Parathyroid adenoma (tissue), 2 donors: ENCODE measurements around the gene SHOX.

Source experiments
- H2AFZ ChIP-seq: fragments of 300-600 bp; sonication (generic); one replicate; pipeline ENCODE4 v1.7.0; 2017; ENCODE audit warnings: antibody characterized with exemption, mild to moderate bottlenecking
- H3K27ac ChIP-seq: fragments of 300-600 bp; sonication (generic); one replicate; pipeline ENCODE4 v1.7.0; 2017
- H3K27me3 ChIP-seq: fragments of 300-600 bp; sonication (generic); one replicate; pipeline ENCODE4 v1.7.0; 2017; ENCODE audit warnings: low read length; ENCODE audit not compliant: control insufficient read depth, insufficient read depth
- H3K36me3 ChIP-seq: fragments of 300-600 bp; sonication (generic); one replicate; pipeline ENCODE4 v1.7.0; 2017; ENCODE audit warnings: low read length; ENCODE audit not compliant: control insufficient read depth, insufficient read depth
- H3K4me1 ChIP-seq: fragments of 300-600 bp; sonication (generic); one replicate; pipeline ENCODE4 v1.7.0; 2017; ENCODE audit warnings: control low read depth
- H3K4me2 ChIP-seq: fragments of 300-600 bp; sonication (generic); one replicate; pipeline ENCODE4 v1.7.0; 2017; ENCODE audit warnings: low read length
- H3K4me3 ChIP-seq: fragments of 300-600 bp; sonication (generic); one replicate; pipeline ENCODE4 v1.7.0; 2017; ENCODE audit warnings: low read depth, low read length
- H3K79me2 ChIP-seq: fragments of 300-600 bp; sonication (generic); one replicate; pipeline ENCODE4 v1.7.0; 2017; ENCODE audit warnings: control low read depth
- H3K9ac ChIP-seq: fragments of 300-600 bp; sonication (generic); one replicate; pipeline ENCODE4 v1.7.0; 2017; ENCODE audit warnings: mild to moderate bottlenecking
- H3K9me3 ChIP-seq: fragments of 300-600 bp; sonication (generic); one replicate; pipeline ENCODE4 v1.7.0; 2017; ENCODE audit warnings: low read length; ENCODE audit not compliant: control insufficient read depth
- CTCF ChIP-seq: fragments of 300-600 bp; sonication (generic); IDR thresholded peaks from one replicate; pipeline ENCODE4 v1.7.0; 2017; ENCODE audit warnings: antibody characterized with exemption, mild to moderate bottlenecking
- donor health status: primary hyperparathyroidism.

Gene SHOX

GRCh38 chrX:640641-641040 lies 10.1 kb downstream of the SHOX start:
- Histone ChIP-seq H3K9ac (no peak overlapping the region), H3K4me1 (no peaks in the 10 kb centered on the region), H3K4me2 (no peak overlapping the region), H3K27me3 (no peaks in the 10 kb centered on the region), H3K79me2 (no peaks in the 10 kb centered on the region), H3K4me3 (no peak overlapping the region), H3K27ac (no peak overlapping the region), H2AFZ (no peak overlapping the region), H3K9me3 (no peaks in the 10 kb centered on the region), H3K36me3 (no peaks in the 10 kb centered on the region)
- no peak for TF ChIP-seq CTCF

DNA sequence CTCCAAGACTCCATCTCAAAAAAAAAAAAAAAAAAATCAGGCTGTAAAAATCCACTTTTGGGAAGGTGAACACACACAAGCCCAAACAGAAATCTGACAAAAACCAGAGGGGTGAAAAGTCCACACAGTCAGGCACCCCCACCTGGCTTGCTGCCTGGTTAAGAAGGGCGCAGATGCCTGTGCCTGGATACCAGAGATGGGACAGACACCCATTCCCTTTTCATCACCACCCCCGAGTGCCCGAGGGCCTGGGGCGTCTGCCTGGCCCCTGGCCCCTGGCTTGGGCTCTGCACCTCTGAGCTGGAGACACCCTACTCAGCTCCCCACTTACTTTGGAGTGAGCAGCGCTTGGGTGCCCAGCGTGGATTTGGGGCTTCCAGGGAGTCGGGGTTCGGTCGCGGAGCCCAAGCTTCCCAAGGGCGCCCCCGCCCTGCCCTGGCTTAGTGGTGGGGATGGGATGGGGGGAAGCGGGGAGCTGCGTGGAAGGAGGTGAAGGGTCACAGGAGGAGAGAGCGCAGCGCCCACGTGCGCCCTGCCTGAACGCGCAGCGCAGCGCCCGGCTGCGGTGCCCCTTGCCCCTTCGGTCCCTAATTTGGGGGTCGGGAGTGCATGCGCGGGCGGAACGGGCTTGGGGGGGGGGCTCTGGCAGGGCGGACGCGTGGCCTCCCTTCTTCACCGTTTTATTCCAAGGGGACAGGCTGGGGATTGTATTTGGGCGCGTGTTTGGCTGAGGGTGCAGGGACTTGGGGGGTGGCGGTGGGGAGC lies 11.3 kb downstream of the SHOX start:
- H3K9ac ChIP-seq = no peak overlapping the region
- no peaks in the 10 kb centered on the region for H3K36me3 ChIP-seq
- H3K79me2 ChIP-seq = no peaks in the 10 kb centered on the region
- no peak overlapping the region for H3K4me2 ChIP-seq
- H2AFZ ChIP-seq = no peak overlapping the region
- no peaks in the 10 kb centered on the region for H3K27me3 ChIP-seq
- H3K4me3 ChIP-seq = no peak overlapping the region
- H3K4me1 ChIP-seq = no peaks in the 10 kb centered on the region
- H3K27ac ChIP-seq = no peak overlapping the region
- no peak for TF ChIP-seq CTCF
- H3K9me3 ChIP-seq = no peaks in the 10 kb centered on the region

DNA sequence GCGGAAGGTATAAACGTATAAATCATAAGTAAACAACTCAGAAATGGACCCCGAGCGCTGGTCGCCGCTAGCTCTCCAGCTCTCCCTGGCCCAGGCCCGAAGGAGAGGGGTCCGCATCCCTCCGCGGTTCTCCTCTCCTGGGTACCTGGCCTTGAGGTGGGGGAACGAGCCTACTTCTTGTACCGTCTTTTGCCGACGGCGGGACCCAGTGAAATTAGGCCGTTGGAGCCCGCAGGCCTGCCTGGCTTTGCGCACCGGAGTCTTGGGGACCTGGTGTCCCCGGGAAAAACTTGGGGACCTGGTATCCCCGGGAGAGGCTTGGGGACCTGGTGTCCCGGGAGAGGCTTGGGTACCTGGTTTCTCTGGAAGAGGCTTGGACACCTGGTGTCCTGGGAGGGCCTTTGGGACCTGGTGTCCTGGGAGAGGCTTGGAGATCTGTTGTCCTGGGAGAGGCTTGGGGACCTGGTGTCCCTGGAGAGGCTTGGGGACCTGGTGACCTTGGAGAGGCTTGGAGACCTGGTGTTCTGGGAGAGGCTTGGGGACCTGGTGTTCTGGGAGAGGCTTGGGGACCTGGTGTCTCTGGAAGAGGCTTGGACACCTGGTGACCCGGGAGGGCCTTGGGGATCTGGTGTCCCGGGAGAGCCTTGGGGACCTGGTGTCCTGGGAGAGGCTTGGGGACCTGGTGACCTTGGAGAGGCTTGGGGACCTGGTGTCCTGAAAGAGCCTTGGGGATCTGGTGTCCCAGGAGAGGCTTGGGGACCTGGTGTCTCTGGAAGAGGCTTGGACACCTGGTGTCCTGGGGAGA lies 12.0 kb downstream of the SHOX start:
- no peaks in the 10 kb centered on the region for H3K79me2 ChIP-seq
- no peaks in the 10 kb centered on the region for H3K27me3 ChIP-seq
- H3K4me3 ChIP-seq = no peak overlapping the region
- no peaks in the 10 kb centered on the region for H3K9me3 ChIP-seq
- H3K27ac ChIP-seq = no peak overlapping the region
- no peak overlapping the region for H3K4me2 ChIP-seq
- H3K9ac ChIP-seq = no peak overlapping the region
- no peaks in the 10 kb centered on the region for H3K36me3 ChIP-seq
- no peak for TF ChIP-seq CTCF
- H2AFZ ChIP-seq = no peak overlapping the region
- no peaks in the 10 kb centered on the region for H3K4me1 ChIP-seq

DNA sequence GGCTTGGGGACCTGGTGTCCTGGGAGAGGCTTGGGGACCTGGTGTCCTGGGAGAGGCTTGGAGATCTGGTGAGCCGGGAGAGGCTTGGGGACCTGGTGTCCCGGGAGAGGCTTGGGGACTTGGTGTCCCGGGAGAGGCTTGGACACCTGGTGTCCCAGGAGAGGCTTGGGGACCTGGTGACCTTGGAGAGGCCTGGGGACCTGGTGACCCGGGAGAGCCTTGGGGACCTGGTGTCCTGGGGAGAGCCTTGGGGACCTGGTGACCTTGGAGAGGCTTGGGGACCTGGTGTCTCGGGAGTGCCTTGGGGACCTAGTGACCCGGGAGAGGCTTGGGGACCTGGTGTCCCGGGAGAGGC lies 12.6 kb downstream of the SHOX start:
- H3K27ac ChIP-seq = no peak overlapping the region
- H3K4me3 ChIP-seq = no peak overlapping the region
- H3K27me3 ChIP-seq = no peaks in the 10 kb centered on the region
- no peaks in the 10 kb centered on the region for H3K9me3 ChIP-seq
- no peak for TF ChIP-seq CTCF
- H3K4me1 ChIP-seq = no peaks in the 10 kb centered on the region
- H2AFZ ChIP-seq = no peak overlapping the region
- no peaks in the 10 kb centered on the region for H3K79me2 ChIP-seq
- no peaks in the 10 kb centered on the region for H3K36me3 ChIP-seq
- H3K4me2 ChIP-seq = no peak overlapping the region
- H3K9ac ChIP-seq = no peak overlapping the region
